MCF 10A (cell line): ENCODE results near the gene NBEAL2. TPM values are rescaled to one million over a fixed set of nuclear protein-coding genes. Genes with fewer than 3 reads are reported as not detected.

Experiments
- BruUV-seq: library from RNA; stranded (reverse); fragments of 400-500 nt; replicated peaks from 2 replicates; lab custom pipeline; 2021; lab: Mats Ljungman, UMichigan
- CTCF ChIA-PET: fragments of 300-600 bp; sonication (Branson Sonifier 250); formaldehyde crosslinking; extraction: SDS; loops from one replicate; lab custom pipeline; 2021; ENCODE audit warnings: antibody characterized with exemption, inconsistent platforms; lab: Yijun Ruan, JAX
- POLR2A ChIA-PET: fragments of 300-600, 350-650 bp; sonication (Branson Sonifier 250); formaldehyde crosslinking; extraction: SDS; loops from one replicate; lab custom pipeline; 2020; ENCODE audit warnings: antibody characterized with exemption, inconsistent platforms; lab: Yijun Ruan, JAX
- DNase-seq: peaks from one replicate; pipeline ENCODE4 v3.0.0-alpha.2; 2018; ENCODE audit not compliant: unreplicated experiment
- H3K27ac Mint-ChIP-seq: one replicate; pipeline ENCODE4 v1.8.0; 2022; ENCODE audit warnings: mild to moderate bottlenecking, low read depth, mixed read lengths; ENCODE audit not compliant: unreplicated experiment
- H3K27me3 Mint-ChIP-seq: one replicate; pipeline ENCODE4 v1.8.0; 2022; ENCODE audit warnings: mixed read lengths; ENCODE audit not compliant: insufficient read depth, unreplicated experiment
- H3K36me3 Mint-ChIP-seq: one replicate; pipeline ENCODE4 v1.8.0; 2022; ENCODE audit warnings: mild to moderate bottlenecking, moderate library complexity, mixed read lengths; ENCODE audit not compliant: insufficient read depth, unreplicated experiment
- H3K4me1 Mint-ChIP-seq: one replicate; pipeline ENCODE4 v1.8.0; 2022; ENCODE audit warnings: mixed read lengths; ENCODE audit not compliant: insufficient read depth, unreplicated experiment
- H3K4me3 Mint-ChIP-seq: one replicate; pipeline ENCODE4 v1.8.0; 2022; ENCODE audit warnings: mild to moderate bottlenecking, moderate library complexity, mixed read lengths; ENCODE audit not compliant: unreplicated experiment
- H3K9me3 Mint-ChIP-seq: one replicate; pipeline ENCODE4 v1.8.0; 2022; ENCODE audit warnings: mixed read lengths; ENCODE audit not compliant: unreplicated experiment
- intact Hi-C: fragments of 100-400 bp; cut with micrococcal nuclease; formaldehyde crosslinking; loops from 2 replicates; pipeline ENCODE4 v1.14.1; 2022
- total RNA-seq: library from RNA; stranded (reverse); gene quantifications from 2 replicates; pipeline ENCODE4 v1.2.3, GENCODE V29; 2022
- TF ChIP-seq, protein P1 (sequence below): fragments of 200-600 bp; IDR thresholded peaks from one replicate; pipeline ENCODE4 v1.8.0; 2022; ENCODE audit warnings: antibody characterized with exemption, mild to moderate bottlenecking; ENCODE audit not compliant: unreplicated experiment

The NBEAL2 gene
- total RNA-seq, 1 experiment from 2014 or later = 14.2 TPM

DNA sequence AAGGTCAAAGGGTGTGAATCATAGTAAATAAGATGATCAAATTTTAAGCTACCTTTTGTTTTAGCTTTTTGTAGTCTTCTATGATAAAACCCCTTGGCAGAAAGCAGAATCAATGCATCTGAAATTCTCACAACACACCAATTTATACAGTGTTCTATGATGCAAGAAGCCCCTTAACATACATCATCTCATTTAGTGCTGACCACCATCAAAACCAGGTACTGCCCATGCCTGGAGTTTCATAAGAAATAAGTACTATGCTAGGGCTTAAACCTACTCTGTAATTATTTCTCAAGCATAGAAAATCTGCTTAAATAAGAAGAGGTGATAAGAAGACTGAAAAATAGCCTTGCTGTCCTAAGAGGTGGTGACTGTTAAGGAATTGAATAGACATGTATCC lies 67.6 kb downstream of the NBEAL2 start:
- no peak for DNase-seq
- Mint-ChIP-seq H3K4me3 (no peak overlapping the region), H3K27me3 (no peaks in the 10 kb centered on the region), H3K36me3 (peaks cover 59% of the 10 kb centered on the region), H3K9me3 (no peaks in the 10 kb centered on the region), H3K4me1 (no peaks in the 10 kb centered on the region), H3K27ac (no peak overlapping the region)
- TF ChIP-seq, protein P1, sequence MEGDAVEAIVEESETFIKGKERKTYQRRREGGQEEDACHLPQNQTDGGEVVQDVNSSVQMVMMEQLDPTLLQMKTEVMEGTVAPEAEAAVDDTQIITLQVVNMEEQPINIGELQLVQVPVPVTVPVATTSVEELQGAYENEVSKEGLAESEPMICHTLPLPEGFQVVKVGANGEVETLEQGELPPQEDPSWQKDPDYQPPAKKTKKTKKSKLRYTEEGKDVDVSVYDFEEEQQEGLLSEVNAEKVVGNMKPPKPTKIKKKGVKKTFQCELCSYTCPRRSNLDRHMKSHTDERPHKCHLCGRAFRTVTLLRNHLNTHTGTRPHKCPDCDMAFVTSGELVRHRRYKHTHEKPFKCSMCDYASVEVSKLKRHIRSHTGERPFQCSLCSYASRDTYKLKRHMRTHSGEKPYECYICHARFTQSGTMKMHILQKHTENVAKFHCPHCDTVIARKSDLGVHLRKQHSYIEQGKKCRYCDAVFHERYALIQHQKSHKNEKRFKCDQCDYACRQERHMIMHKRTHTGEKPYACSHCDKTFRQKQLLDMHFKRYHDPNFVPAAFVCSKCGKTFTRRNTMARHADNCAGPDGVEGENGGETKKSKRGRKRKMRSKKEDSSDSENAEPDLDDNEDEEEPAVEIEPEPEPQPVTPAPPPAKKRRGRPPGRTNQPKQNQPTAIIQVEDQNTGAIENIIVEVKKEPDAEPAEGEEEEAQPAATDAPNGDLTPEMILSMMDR = no peak
- BruUV-seq = no TSS peak
- CTCF ChIA-PET = interaction anchor here (0.8 to 1.7 kb wide), 2 partner anchors 20 to 123 kb away, joined by 4 read pairs; no protein-coding TSS in a partner anchor
- intact Hi-C loops = no loop called here
- POLR2A ChIA-PET = interaction anchor here (1.0 to 1.2 kb wide), 3 partner anchors 8 to 254 kb away, joined by 3 to 4 read pairs (median 3); no protein-coding TSS in a partner anchor

DNA sequence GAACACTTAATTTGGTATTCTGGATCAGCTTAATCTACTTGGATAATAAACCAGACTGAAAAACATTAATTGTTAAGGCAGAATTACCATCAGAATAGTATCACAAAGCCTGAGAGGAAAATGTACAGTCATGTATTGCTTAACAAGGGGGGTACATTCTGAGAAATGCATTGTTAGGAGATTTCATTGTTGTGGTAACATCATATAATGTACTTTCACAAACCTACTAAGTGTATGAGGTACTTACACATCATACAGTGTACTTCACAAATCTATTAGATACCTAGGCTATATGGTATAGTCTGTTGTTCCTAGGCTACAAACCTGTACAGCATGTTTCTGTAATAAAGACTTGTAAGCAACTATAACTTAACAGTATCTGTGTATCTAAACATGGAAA lies 68.2 kb downstream of the NBEAL2 start:
- CTCF ChIA-PET = interaction anchor here (1.7 kb wide), 1 partner anchor 20 kb away, joined by 4 read pairs; no protein-coding TSS in a partner anchor
- Mint-ChIP-seq H3K27ac (no peak overlapping the region), H3K4me1 (no peaks in the 10 kb centered on the region), H3K27me3 (no peaks in the 10 kb centered on the region), H3K36me3 (peaks cover 53% of the 10 kb centered on the region), H3K4me3 (no peak overlapping the region), H3K9me3 (no peaks in the 10 kb centered on the region)
- intact Hi-C loops = no loop called here
- no TSS peak for BruUV-seq
- no peak for DNase-seq
- POLR2A ChIA-PET = no interaction called here
- TF ChIP-seq, protein P1 = no peak

DNA sequence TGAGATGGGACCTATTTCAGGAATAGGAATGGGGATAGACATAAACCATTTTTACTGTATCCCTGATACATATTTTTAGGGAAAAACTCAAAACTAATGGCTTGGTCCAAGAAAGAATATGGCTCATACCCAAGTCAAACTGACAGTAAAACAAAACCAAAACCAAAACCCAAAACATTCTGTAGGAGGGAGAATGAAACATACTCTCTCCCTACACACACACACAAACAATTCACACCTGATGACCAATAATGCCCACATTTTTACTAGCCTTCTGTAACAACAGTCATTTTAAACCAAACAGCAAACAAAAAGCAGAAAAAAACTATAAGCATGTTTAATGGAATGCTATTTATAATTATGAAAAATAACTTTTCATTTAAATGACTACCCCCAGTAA lies 74.9 kb downstream of the NBEAL2 start:
- CTCF ChIA-PET = interaction anchor here (0.6 to 1.3 kb wide), 2 partner anchors 196 to 317 kb away, joined by 3 read pairs; no protein-coding TSS in a partner anchor
- POLR2A ChIA-PET = interaction anchor here (0.8 kb wide), 1 partner anchor 8 kb away, joined by 4 read pairs; no protein-coding TSS in a partner anchor
- no peak for DNase-seq
- peaks cover 42% of the 10 kb centered on the region for H3K36me3 Mint-ChIP-seq
- intact Hi-C loops = no loop called here
- no peaks in the 10 kb centered on the region for H3K9me3 Mint-ChIP-seq
- TF ChIP-seq, protein P1 = no peak
- peaks cover 5% of the 10 kb centered on the region for H3K4me1 Mint-ChIP-seq
- H3K27ac Mint-ChIP-seq = no peak overlapping the region
- no peak overlapping the region for H3K4me3 Mint-ChIP-seq
- no peaks in the 10 kb centered on the region for H3K27me3 Mint-ChIP-seq
- no TSS peak for BruUV-seq

DNA sequence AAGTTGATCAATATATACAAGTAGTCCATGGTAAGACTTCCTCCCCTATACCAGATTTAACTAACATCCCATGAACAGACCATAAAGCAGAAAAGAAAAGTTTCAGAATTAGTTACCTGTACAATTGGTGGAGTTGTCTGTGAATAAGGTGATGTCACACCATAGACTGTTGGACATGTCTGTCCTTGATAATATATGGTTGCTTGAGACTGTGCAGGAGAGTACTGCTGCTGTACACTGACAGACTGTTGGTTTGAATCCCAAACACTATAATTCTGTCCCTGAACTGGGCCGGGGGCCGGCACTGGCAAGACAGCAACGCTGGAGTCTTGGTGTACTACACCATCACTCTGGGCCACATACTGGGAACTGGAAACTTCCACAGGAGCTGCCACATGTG lies 77.2 kb downstream of the NBEAL2 start:
- CTCF ChIA-PET = interaction anchor here (0.8 kb wide), 1 partner anchor 349 kb away, joined by 4 read pairs; no protein-coding TSS in a partner anchor

More for the DNA sequence above, 77.2 kb downstream of the NBEAL2 start:
- no peak for DNase-seq
- intact Hi-C loops = no loop called here
- TSS peak; percentile 68 for BruUV-seq
- POLR2A ChIA-PET = interaction anchor here (1.2 kb wide), 1 partner anchor 13 kb away, joined by 3 read pairs; no protein-coding TSS in a partner anchor
- H3K36me3 Mint-ChIP-seq = peaks cover 45% of the 10 kb centered on the region
- TF ChIP-seq, protein P1 = no peak
- H3K27ac Mint-ChIP-seq = no peak overlapping the region
- no peak overlapping the region for H3K4me3 Mint-ChIP-seq
- peaks cover 5% of the 10 kb centered on the region for H3K4me1 Mint-ChIP-seq
- H3K27me3 Mint-ChIP-seq = no peaks in the 10 kb centered on the region
- no peaks in the 10 kb centered on the region for H3K9me3 Mint-ChIP-seq
